RWPE2 (cell line): ENCODE measurements around the gene FHIT.

ENCODE experiments used
- ATAC-seq: fragments of 200-7000 bp; cut with Tn5 transposase; 3 replicates; pipeline ENCODE4 v1.9.1; 2021; ENCODE audit warnings: low read depth
- DNase-seq: peaks from one replicate; pipeline ENCODE4 v3.0.0-alpha.2; 2020; ENCODE audit warnings: low spot score
- H3K27ac ChIP-seq: fragments of 450-650 bp; 2 replicates; pipeline ENCODE4 v1.5.1; 2017; ENCODE audit warnings: mild to moderate bottlenecking; ENCODE audit not compliant: poor library complexity, severe bottlenecking
- H3K27me3 ChIP-seq: fragments of 250-450 bp; sonication (Bioruptor Pico); 2 replicates; pipeline ENCODE4 v1.5.1; 2021; ENCODE audit warnings: mild to moderate bottlenecking, moderate library complexity; ENCODE audit not compliant: insufficient read depth, poor library complexity, severe bottlenecking
- H3K36me3 ChIP-seq: fragments of 250-450 bp; sonication (Bioruptor Pico); 2 replicates; pipeline ENCODE4 v1.5.1; 2020; ENCODE audit warnings: low read depth, mild to moderate bottlenecking, moderate library complexity
- H3K4me1 ChIP-seq: fragments of 250-450 bp; sonication (Bioruptor Pico); 2 replicates; pipeline ENCODE4 v1.5.1; 2021; ENCODE audit warnings: mild to moderate bottlenecking, moderate library complexity; ENCODE audit not compliant: insufficient read depth, poor library complexity, severe bottlenecking
- H3K4me3 ChIP-seq: fragments of 250-450 bp; sonication (Bioruptor Pico); 2 replicates; pipeline ENCODE4 v1.5.1; 2021; ENCODE audit warnings: mild to moderate bottlenecking, moderate library complexity; ENCODE audit not compliant: severe bottlenecking
- H3K9me3 ChIP-seq: fragments of 250-450 bp; sonication (Bioruptor Pico); 2 replicates; pipeline ENCODE4 v1.5.1; 2021; ENCODE audit warnings: mild to moderate bottlenecking, moderate library complexity; ENCODE audit not compliant: severe bottlenecking
- CTCF ChIP-seq: fragments of 450-650 bp; IDR thresholded peaks from one replicate; pipeline ENCODE4 v1.5.1; 2017; ENCODE audit warnings: mild to moderate bottlenecking, moderate library complexity; ENCODE audit not compliant: poor library complexity, severe bottlenecking

The FHIT gene

GRCh38 chr3:60391292-60391691, 860.0 kb downstream of the FHIT start:
- no peak overlapping the region for H3K4me3 ChIP-seq
- no peaks in the 10 kb centered on the region for H3K36me3 ChIP-seq
- ATAC-seq: no peak

GRCh38 chr3:60388731-60389130, 862.5 kb downstream of the FHIT start:
- Histone ChIP-seq H3K27ac (no peak overlapping the region), H3K27me3 (no peaks in the 10 kb centered on the region), H3K36me3 (no peaks in the 10 kb centered on the region), H3K4me3 (no peak overlapping the region), H3K9me3 (no peaks in the 10 kb centered on the region), H3K4me1 (no peaks in the 10 kb centered on the region)
- ATAC-seq: no peak
- DNase-seq: no peak
- no peak for TF ChIP-seq CTCF

More at GRCh38 chr3:60391292-60391691, 860.0 kb downstream of the FHIT start:
- no peak for TF ChIP-seq CTCF
- Histone ChIP-seq H3K4me1 (no peaks in the 10 kb centered on the region), H3K27me3 (no peaks in the 10 kb centered on the region), H3K9me3 (no peaks in the 10 kb centered on the region), H3K27ac (no peak overlapping the region)
- DNase-seq: no peak

- no peaks in the 10 kb centered on the region for H3K4me1 ChIP-seq
- ATAC-seq: no peak
- no peaks in the 10 kb centered on the region for H3K27me3 ChIP-seq
- TF ChIP-seq CTCF: no peak
- H3K36me3 ChIP-seq: no peaks in the 10 kb centered on the region
- no peaks in the 10 kb centered on the region for H3K9me3 ChIP-seq
- no peak for DNase-seq
- H3K4me3 ChIP-seq: no peak overlapping the region
- H3K27ac ChIP-seq: no peak overlapping the region
Observed at GRCh38 chr3:60386306-60386705, 864.9 kb downstream of the FHIT start.

- no peak for ATAC-seq
- no peak for TF ChIP-seq CTCF
- Histone ChIP-seq H3K4me1 (no peaks in the 10 kb centered on the region), H3K9me3 (no peaks in the 10 kb centered on the region), H3K4me3 (no peak overlapping the region), H3K36me3 (no peaks in the 10 kb centered on the region), H3K27me3 (no peaks in the 10 kb centered on the region), H3K27ac (no peak overlapping the region)
- no peak for DNase-seq
Observed at GRCh38 chr3:60384341-60384740, 866.9 kb downstream of the FHIT start.

- no peaks in the 10 kb centered on the region for H3K9me3 ChIP-seq
- H3K4me3 ChIP-seq: no peak overlapping the region
- H3K27me3 ChIP-seq: no peaks in the 10 kb centered on the region
- H3K4me1 ChIP-seq: no peaks in the 10 kb centered on the region
- no peak overlapping the region for H3K27ac ChIP-seq
- H3K36me3 ChIP-seq: no peaks in the 10 kb centered on the region
- no peak for TF ChIP-seq CTCF
- no peak for DNase-seq
- ATAC-seq: no peak
Observed at GRCh38 chr3:60383345-60383744, 867.9 kb downstream of the FHIT start.
